Retinal pigment epithelial cell (primary cell): ENCODE results near the gene BBS9.

Experiments
- DNase-seq: peaks from one replicate; pipeline ENCODE4 v3.0.0-alpha.2; 2010; ENCODE audit warnings: low read depth
- H3K4me3 ChIP-seq: 2 replicates; pipeline ENCODE4 v1.5.1; 2011; ENCODE audit warnings: mild to moderate bottlenecking, low read length, control low read depth, moderate library complexity
- TF ChIP-seq, protein P1 (sequence below): conservative IDR thresholded peaks from 2 replicates; pipeline ENCODE4 v1.5.1; 2011; ENCODE audit warnings: low read depth, low read length, control low read depth, inconsistent platforms

Gene BBS9

DNA sequence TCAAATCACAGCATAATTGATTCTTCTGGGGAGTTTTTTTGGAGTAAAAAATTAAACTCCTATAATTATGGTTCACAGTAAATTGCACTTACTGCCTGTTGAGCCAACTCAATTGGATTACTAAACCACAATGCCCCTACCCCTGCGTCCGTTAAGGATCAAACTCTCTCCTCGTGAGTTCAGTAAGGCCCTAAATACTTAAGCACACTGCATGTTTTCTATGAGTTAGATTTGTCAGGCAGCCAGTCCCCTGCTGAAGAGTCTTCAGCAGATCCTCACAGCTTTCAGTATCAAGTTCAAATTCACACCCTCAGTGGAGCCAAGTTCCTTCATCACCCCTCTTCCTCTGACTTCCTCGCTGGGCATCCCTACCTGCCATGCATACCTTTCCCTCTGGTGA, 501.0 kb downstream of the BBS9 start:
- DNase-seq, result peak; percentile 48
- TF ChIP-seq, protein P1, sequence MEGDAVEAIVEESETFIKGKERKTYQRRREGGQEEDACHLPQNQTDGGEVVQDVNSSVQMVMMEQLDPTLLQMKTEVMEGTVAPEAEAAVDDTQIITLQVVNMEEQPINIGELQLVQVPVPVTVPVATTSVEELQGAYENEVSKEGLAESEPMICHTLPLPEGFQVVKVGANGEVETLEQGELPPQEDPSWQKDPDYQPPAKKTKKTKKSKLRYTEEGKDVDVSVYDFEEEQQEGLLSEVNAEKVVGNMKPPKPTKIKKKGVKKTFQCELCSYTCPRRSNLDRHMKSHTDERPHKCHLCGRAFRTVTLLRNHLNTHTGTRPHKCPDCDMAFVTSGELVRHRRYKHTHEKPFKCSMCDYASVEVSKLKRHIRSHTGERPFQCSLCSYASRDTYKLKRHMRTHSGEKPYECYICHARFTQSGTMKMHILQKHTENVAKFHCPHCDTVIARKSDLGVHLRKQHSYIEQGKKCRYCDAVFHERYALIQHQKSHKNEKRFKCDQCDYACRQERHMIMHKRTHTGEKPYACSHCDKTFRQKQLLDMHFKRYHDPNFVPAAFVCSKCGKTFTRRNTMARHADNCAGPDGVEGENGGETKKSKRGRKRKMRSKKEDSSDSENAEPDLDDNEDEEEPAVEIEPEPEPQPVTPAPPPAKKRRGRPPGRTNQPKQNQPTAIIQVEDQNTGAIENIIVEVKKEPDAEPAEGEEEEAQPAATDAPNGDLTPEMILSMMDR, result no peak
- H3K4me3 ChIP-seq, result no peak overlapping the region

DNA sequence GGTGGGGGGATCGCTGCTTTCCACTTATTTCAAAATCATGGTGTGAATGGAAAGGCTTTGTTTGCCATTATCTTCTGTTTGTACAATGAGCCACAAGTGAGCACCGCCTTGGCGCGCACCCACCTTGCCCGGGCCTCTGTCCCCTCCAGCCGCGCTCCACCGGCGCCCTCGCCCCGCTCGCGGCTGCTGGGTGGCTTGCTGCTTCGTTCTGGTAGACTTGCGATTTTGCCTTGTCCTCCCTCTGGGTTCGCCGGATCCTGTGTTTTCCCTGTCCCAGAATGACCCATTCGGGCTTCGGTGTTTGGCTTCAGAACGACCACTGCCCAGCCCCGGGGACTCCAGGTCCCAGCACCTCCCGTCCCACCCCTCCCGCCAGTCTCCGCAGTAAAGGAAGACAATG, 503.0 kb downstream of the BBS9 start:
- TF ChIP-seq, protein P1, result no peak
- no peak overlapping the region for H3K4me3 ChIP-seq
- DNase-seq, result no peak

DNA sequence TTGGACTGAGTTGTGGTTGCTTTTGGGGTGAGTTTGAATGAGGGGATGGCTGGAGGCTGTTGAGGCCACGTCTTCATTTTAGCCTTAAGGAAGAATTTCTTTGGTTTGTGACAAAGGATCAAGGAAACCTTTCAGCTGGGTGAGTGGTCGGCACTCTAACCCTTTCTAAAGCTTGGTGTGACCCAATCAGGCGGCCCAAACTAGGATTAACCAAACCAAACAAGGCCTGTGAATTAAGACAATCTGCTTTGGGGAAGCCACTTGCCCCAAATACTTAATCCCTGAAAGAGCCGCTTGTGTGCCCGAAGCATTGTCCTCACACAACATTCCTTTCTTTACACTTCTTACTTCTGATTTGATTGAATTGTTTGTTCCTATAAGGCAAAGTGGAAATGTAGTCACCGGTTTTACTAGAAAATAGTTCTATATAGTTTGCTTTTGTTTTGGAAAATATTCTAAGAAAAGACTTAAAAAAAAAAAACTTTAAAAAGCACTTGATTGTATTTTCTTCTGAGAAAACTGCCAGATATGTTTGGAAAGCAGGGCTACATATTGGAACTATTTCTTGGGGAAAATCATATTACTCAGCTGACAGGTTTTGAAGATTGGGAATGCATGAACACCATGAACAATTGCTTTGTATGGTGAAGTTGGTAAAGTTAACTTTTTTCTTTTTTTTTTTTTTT, 503.6 kb downstream of the BBS9 start:
- no peak overlapping the region for H3K4me3 ChIP-seq

DNA sequence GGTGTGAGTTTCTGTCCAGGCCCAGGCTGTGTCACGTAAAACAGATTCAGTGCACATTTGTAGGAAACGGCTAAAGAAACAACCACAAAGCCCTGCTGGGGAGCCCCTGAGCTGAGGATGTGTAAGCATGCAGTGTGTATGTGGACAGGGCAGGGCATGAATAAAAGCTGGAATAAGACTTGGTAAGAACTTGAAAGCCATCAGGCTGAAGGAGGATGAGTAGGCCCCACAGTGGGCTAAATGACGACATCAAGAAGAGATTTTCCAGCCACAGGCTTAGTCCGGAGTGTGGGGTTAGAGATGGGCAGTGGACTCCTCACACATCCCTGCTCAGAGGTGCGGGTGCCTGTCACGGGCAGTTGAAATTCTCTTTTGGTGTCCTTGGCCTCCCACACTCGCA, 505.2 kb downstream of the BBS9 start:
- no peak overlapping the region for H3K4me3 ChIP-seq
- TF ChIP-seq, protein P1, result no peak
- no peak for DNase-seq

More for the DNA sequence above, 503.6 kb downstream of the BBS9 start:
- no peak for DNase-seq
- TF ChIP-seq, protein P1, result no peak

DNA sequence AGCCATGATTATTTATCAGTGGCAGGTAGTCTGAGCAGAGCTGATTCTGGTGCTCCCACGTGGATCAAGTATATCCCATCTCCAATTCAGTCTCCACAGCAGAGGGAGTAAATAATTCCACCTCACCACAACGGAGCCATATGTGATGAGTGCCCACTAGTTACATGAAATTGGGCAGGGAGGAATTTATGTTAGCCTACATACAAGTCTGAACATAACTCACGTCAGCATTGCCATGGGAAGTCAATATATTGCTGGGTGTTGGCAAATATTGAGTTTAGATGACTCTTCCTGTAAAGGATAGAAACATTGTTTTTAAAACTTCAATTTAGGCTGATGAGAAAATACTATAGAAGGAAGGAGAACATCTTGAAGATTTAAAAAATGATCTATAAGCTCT, 507.0 kb downstream of the BBS9 start:
- no peak overlapping the region for H3K4me3 ChIP-seq
- no peak for DNase-seq
- TF ChIP-seq, protein P1, result no peak

DNA sequence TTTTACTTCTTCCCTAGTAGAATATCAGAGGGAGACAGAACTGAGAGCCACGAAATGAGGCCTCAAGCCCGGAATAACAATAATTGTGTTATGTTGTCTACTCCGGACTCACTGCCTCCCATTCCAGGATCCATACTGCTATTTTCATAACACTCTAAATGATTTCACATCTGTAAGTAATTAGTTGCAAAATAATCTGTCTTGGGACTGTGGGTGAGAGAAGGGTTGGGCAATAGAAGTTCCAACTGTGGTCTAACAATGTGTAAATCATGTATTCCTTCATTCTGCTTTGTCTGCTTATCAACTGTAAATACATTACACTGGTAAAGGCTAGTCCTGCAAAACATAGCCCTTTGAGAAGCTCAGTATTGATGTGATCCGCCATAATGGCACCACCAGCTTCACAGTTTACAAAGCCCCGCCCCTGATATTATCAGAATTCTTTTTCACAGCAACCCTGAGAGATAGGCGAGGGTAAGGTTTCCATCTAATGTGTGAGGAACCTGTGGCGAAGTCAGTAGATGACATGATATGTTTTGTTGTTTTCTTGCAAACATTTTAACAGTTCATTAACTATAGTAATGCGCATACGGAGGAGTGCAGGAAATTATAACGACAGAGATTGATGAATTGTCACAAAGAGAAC, 510.3 kb downstream of the BBS9 start:
- TF ChIP-seq, protein P1, result no peak
- H3K4me3 ChIP-seq, result no peak overlapping the region
- DNase-seq, result no peak

DNA sequence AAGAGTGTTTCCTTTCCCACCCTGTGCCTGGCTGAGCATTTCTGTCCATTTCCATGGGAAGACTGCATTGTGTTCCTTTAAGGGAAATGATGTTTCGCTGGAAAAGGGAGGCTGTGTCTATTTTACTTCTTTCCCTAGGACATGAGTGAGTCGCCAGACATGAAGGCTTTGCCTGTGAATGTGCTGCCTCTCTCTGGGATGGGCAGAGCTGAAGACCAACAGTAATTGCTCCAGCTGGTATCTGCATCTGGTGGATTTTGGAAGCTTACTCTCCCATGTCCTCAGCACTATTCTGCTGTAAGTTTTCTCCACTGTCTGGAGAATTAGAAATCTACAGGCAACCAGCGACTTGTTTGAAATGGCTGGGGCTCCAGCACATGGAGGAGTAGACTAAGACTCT, 511.4 kb downstream of the BBS9 start:
- TF ChIP-seq, protein P1, result no peak
- no peak for DNase-seq
- H3K4me3 ChIP-seq, result no peak overlapping the region
